ENCODE data around the gene ITGA3. TPM values are rescaled to one million over a fixed set of nuclear protein-coding genes. Genes with fewer than 3 reads are reported as not detected.

The ITGA3 gene
- total and polyA plus RNA-seq, 2 experiments from 2014 or later = 28.5 to 32.8 TPM

DNA sequence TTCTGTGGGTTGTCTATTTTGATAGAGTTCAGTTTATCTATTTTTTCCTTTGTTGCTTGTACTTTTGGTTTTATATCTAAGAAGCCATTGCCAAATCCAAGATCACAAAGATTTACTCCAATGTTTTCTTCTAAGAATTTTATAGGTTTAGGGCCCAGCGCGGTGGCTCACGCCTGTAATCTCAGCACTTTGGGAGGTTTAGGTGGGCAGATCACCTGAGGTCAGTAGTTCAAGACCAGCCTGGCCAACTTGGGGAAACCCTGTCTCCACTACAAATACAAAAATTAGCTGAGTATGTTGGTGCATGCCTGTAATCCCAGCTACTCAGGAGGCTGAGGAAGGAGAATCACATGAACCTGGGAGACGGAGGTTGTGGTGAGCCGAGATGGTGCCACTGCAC, 13.7 kb upstream of the ITGA3 start:
- Histone ChIP-seq H3K27me3 (no peaks in the 10 kb centered on the region), H2AFZ (no peak overlapping the region), H3K4me2 (no peak overlapping the region), H4K20me1 (ENCODE audit: insufficient read depth, poor library complexity, severe bottlenecking) (no peaks in the 10 kb centered on the region), H3K4me3 (no peak overlapping the region), H3K4me1 (ENCODE audit: insufficient read depth) (peaks cover 8% of the 10 kb centered on the region), H3K79me2 (no peaks in the 10 kb centered on the region), H3K36me3 (replicated peaks; ENCODE audit: insufficient read depth, low read depth) (no peaks in the 10 kb centered on the region), H3K9me3 (ENCODE audit: low read depth) (no peaks in the 10 kb centered on the region), H3K27ac (no peak overlapping the region), H3K9me2 (replicated peaks; ENCODE audit: insufficient read depth) (no peaks in the 10 kb centered on the region)
- no peak for DNase-seq (ENCODE audit: low spot score)
- TF ChIP-seq CTCF (IDR thresholded peaks at IDR 0.05; ENCODE audit: poor library complexity) (no peak), EZH2 (IDR thresholded peaks at IDR 0.05; ENCODE audit: borderline replicate concordance) (no peak), EZH2phosphoT487 (IDR thresholded peaks at IDR 0.05; ENCODE audit: low read depth, severe bottlenecking, unreplicated experiment) (no peak)
- WGBS (ENCODE audit: low lambda C conversion rate, missing lambda C conversion rate) = 97% methylated on average over 5 of the region's 5 CpGs

DNA sequence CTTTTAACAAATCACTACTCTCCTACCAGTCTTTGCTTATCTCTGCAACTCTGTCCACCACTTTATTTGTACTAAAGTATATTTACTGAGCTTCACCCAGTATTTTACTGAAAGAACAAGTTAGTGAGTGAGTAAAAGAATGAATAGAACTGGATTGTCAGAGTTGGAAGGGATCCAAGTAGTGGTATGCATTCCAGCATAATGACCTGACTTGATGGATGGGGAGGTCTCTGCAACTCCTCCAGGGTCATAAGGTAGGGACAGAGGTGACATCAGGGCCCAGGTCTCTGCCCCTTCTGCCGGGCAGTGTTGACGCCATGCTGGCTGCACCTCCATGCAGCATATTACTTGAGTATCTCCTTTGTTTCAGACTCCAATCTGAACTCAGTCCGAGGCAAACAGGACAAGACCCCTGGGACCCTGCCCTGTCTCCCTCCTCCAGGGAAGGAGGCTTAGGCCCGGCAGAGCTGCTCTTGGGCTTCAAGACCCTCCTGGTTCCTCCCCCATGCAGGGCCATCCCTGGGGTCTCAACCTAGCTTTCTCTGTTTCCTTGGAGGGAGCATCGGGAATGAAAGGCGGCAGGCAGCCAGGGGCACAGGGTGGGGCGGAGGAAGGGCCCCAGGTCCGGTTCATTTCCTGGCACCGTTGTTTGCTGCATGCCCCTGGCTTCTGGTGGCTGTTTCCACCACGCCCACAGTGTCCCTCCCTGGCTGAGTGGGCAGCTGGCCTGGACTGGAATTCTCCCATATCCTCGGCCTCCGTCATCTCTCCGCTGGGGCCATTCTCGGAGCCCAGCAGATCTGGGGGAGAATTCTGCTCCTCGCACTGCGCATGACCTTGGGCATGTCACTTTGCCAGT, 12.4 kb upstream of the ITGA3 start:
- WGBS (ENCODE audit: low lambda C conversion rate, missing lambda C conversion rate) = 87% methylated on average over 16 of the region's 16 CpGs
- Histone ChIP-seq H2AFZ (no peak overlapping the region), H3K36me3 (replicated peaks; ENCODE audit: insufficient read depth, low read depth) (no peaks in the 10 kb centered on the region), H3K9me2 (replicated peaks; ENCODE audit: insufficient read depth) (no peaks in the 10 kb centered on the region), H3K4me2 (no peak overlapping the region), H3K79me2 (no peaks in the 10 kb centered on the region), H3K27ac (no peak overlapping the region), H4K20me1 (ENCODE audit: insufficient read depth, poor library complexity, severe bottlenecking) (no peaks in the 10 kb centered on the region), H3K27me3 (no peaks in the 10 kb centered on the region), H3K9me3 (ENCODE audit: low read depth) (no peaks in the 10 kb centered on the region), H3K4me3 (no peak overlapping the region), H3K4me1 (ENCODE audit: insufficient read depth) (no peaks in the 10 kb centered on the region)
- no peak for DNase-seq (ENCODE audit: low spot score)
- no peak for TF ChIP-seq CTCF (IDR thresholded peaks at IDR 0.05; ENCODE audit: poor library complexity)
- TF ChIP-seq EZH2phosphoT487 (IDR thresholded peaks at IDR 0.05; ENCODE audit: low read depth, severe bottlenecking, unreplicated experiment) = no peak
- TF ChIP-seq EZH2 (IDR thresholded peaks at IDR 0.05; ENCODE audit: borderline replicate concordance) = no peak

DNA sequence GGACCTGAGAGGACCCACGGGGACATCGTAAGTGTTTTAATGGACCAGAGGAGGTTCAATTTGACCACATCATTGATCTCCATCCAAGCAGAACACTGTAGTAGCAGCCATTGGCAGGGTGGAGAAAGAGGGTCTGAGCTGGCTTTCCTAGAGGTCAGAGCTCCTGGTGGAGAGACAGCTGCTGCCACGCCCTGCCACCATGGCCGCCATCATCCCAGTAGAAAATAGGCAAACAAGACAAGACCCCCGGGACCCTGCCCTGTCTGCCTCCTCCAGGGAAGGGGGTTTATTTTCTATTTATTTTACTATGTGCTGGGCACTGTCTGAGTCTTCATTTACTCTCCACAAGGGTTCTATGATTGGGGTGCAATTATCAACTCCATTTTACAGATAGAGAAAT, 11.4 kb upstream of the ITGA3 start:
- Histone ChIP-seq H3K4me1 (ENCODE audit: insufficient read depth) (no peaks in the 10 kb centered on the region), H3K36me3 (replicated peaks; ENCODE audit: insufficient read depth, low read depth) (no peaks in the 10 kb centered on the region), H4K20me1 (ENCODE audit: insufficient read depth, poor library complexity, severe bottlenecking) (no peaks in the 10 kb centered on the region), H3K4me3 (no peak overlapping the region), H3K4me2 (no peak overlapping the region), H2AFZ (no peak overlapping the region), H3K27ac (no peak overlapping the region), H3K79me2 (no peaks in the 10 kb centered on the region), H3K9me3 (ENCODE audit: low read depth) (no peaks in the 10 kb centered on the region), H3K27me3 (no peaks in the 10 kb centered on the region), H3K9me2 (replicated peaks; ENCODE audit: insufficient read depth) (no peaks in the 10 kb centered on the region)
- DNase-seq (ENCODE audit: low spot score) = no peak
- TF ChIP-seq CTCF (IDR thresholded peaks at IDR 0.05; ENCODE audit: poor library complexity) (no peak), EZH2phosphoT487 (IDR thresholded peaks at IDR 0.05; ENCODE audit: low read depth, severe bottlenecking, unreplicated experiment) (no peak), EZH2 (IDR thresholded peaks at IDR 0.05; ENCODE audit: borderline replicate concordance) (no peak)
- WGBS (ENCODE audit: low lambda C conversion rate, missing lambda C conversion rate) = 92% methylated on average over 5 of the region's 5 CpGs

Data from hepatocyte (in vitro differentiated cells).